Astrocyte (in vitro differentiated cells and primary cell): ENCODE data around the gene FAM98C. TPM values are rescaled to one million over a fixed set of nuclear protein-coding genes. Genes with fewer than 3 reads are reported as not detected.

Experiments used
- DNase-seq: peaks from one replicate; pipeline ENCODE4 v3.0.0-alpha.2; 2010; ENCODE audit warnings: low read depth
- FAIRE-seq: peaks from 2 replicates; lab custom pipeline; 2011; peaks lifted over from hg19 to GRCh38; lab: Jason Lieb, UNC
- H2AFZ ChIP-seq: 2 replicates; pipeline ENCODE4 v1.6.0; 2012; ENCODE audit warnings: low read depth, low read length, inconsistent platforms
- H3K27ac ChIP-seq: 2 replicates; pipeline ENCODE4 v1.5.1; 2011; ENCODE audit warnings: low read depth, low read length, inconsistent platforms
- H3K27me3 ChIP-seq: 2 replicates; pipeline ENCODE4 v1.6.0; 2011; ENCODE audit warnings: low read length, inconsistent platforms; ENCODE audit not compliant: insufficient read depth
- H3K36me3 ChIP-seq: 2 replicates; pipeline ENCODE4 v1.5.1; 2011; ENCODE audit warnings: low read length, inconsistent platforms; ENCODE audit not compliant: insufficient read depth
- H3K4me1 ChIP-seq: 2 replicates; pipeline ENCODE4 v1.5.1; 2011; ENCODE audit warnings: low read length, inconsistent platforms; ENCODE audit not compliant: insufficient read depth
- H3K4me2 ChIP-seq: 2 replicates; pipeline ENCODE4 v1.6.0; 2012; ENCODE audit warnings: low read length, inconsistent platforms
- H3K4me3 ChIP-seq: 2 replicates; pipeline ENCODE4 v1.5.1; 2011; ENCODE audit warnings: low read depth, mild to moderate bottlenecking, low read length, inconsistent platforms; ENCODE audit not compliant: insufficient read depth
- H3K79me2 ChIP-seq: 2 replicates; pipeline ENCODE4 v1.6.0; 2012; ENCODE audit warnings: mild to moderate bottlenecking, low read length, inconsistent platforms; ENCODE audit not compliant: insufficient read depth
- H3K9ac ChIP-seq: 2 replicates; pipeline ENCODE4 v1.6.0; 2012; ENCODE audit warnings: mild to moderate bottlenecking, low read length, inconsistent platforms
- H3K9me3 ChIP-seq: 2 replicates; pipeline ENCODE4 v1.5.1; 2012; ENCODE audit warnings: low read depth, mild to moderate bottlenecking, low read length, inconsistent platforms; ENCODE audit not compliant: insufficient read depth
- H4K20me1 ChIP-seq: 2 replicates; pipeline ENCODE4 v1.6.0; 2012; ENCODE audit warnings: low read length, inconsistent platforms; ENCODE audit not compliant: insufficient read depth
- H3K27ac Mint-ChIP-seq: one replicate; pipeline ENCODE4 v1.8.0; 2021; ENCODE audit warnings: mild to moderate bottlenecking, mixed read lengths; ENCODE audit not compliant: unreplicated experiment
- H3K27me3 Mint-ChIP-seq: one replicate; pipeline ENCODE4 v1.8.0; 2021; ENCODE audit warnings: low read depth, mixed read lengths; ENCODE audit not compliant: unreplicated experiment
- H3K36me3 Mint-ChIP-seq: one replicate; pipeline ENCODE4 v1.8.0; 2021; ENCODE audit warnings: low read depth, mixed read lengths; ENCODE audit not compliant: unreplicated experiment
- H3K4me1 Mint-ChIP-seq: one replicate; pipeline ENCODE4 v1.8.0; 2021; ENCODE audit warnings: low read depth, mixed read lengths; ENCODE audit not compliant: unreplicated experiment
- H3K4me3 Mint-ChIP-seq: one replicate; pipeline ENCODE4 v1.8.0; 2021; ENCODE audit warnings: mild to moderate bottlenecking, moderate library complexity, mixed read lengths; ENCODE audit not compliant: unreplicated experiment
- H3K9me3 Mint-ChIP-seq: one replicate; pipeline ENCODE4 v1.8.0; 2021; ENCODE audit warnings: mild to moderate bottlenecking, mixed read lengths; ENCODE audit not compliant: unreplicated experiment
- CTCF ChIP-seq: IDR thresholded peaks from 2 replicates; pipeline ENCODE4 v1.5.1; 2011; ENCODE audit warnings: low read depth, mild to moderate bottlenecking, inconsistent platforms, low read length, moderate library complexity; ENCODE audit not compliant: insufficient read depth
- EZH2 ChIP-seq: IDR thresholded peaks from 2 replicates; pipeline ENCODE4 v1.6.1; 2012; ENCODE audit warnings: mild to moderate bottlenecking, low read length, inconsistent platforms; ENCODE audit not compliant: insufficient read depth
- total RNA-seq: library from RNA; stranded (reverse); gene quantifications from 2 replicates; pipeline ENCODE4 v1.2.1, GENCODE V29; 2021

FAM98C gene
- total RNA-seq, 1 donor from 2014 or later: 15.0 TPM

- Mint-ChIP-seq H3K36me3 (no peaks in the 10 kb centered on the region), H3K27ac (no peak overlapping the region), H3K27me3 (peaks cover 18% of the 10 kb centered on the region), H3K4me3 (no peak overlapping the region), H3K9me3 (no peaks in the 10 kb centered on the region), H3K4me1 (no peaks in the 10 kb centered on the region)
- no peaks in the 10 kb centered on the region for H3K4me1 ChIP-seq
- no peaks in the 10 kb centered on the region for H3K79me2 ChIP-seq
- no peak overlapping the region for H2AFZ ChIP-seq
- no peaks in the 10 kb centered on the region for H3K36me3 ChIP-seq
- H3K27ac ChIP-seq: no peak overlapping the region
- H3K27me3 ChIP-seq: no peaks in the 10 kb centered on the region
- no peak for TF ChIP-seq EZH2
- TF ChIP-seq CTCF: no peak
- H3K4me2 ChIP-seq: no peak overlapping the region
- FAIRE-seq: no peak
- H3K4me3 ChIP-seq: no peak overlapping the region
- no peaks in the 10 kb centered on the region for H3K9me3 ChIP-seq
- H3K9ac ChIP-seq: no peak overlapping the region
- H4K20me1 ChIP-seq: no peaks in the 10 kb centered on the region
- DNase-seq: no peak
Observed at GRCh38 chr19:38457690-38458405, 55.0 kb downstream of the FAM98C start.

Other genes with a start within 250 kb of the FAM98C start
- gene DPF1, start 178.9 kb upstream of the FAM98C start, total RNA-seq: 4.0 and 4.5 TPM in 2 replicates
- 13.4 and 18.0 TPM in 2 replicates for gene PPP1R14A, start 146.7 kb upstream of the FAM98C start, total RNA-seq
- 119 and 171 TPM in 2 replicates for gene SPINT2, start 138.5 kb upstream of the FAM98C start, total RNA-seq
- 4.9 and 5.8 TPM in 2 replicates for gene C19orf33, start 98.8 kb upstream of the FAM98C start, total RNA-seq
- gene YIF1B, start 87.1 kb upstream of the FAM98C start, total RNA-seq: 81.3 and 85.7 TPM in 2 replicates
- 8.6 and 10.8 TPM in 2 replicates for gene KCNK6, start 83.2 kb upstream of the FAM98C start, total RNA-seq
- 2.2 and 6.4 TPM in 2 replicates for gene CATSPERG, start 67.3 kb upstream of the FAM98C start, total RNA-seq
- gene PSMD8, start 28.5 kb upstream of the FAM98C start, total RNA-seq: 215 and 218 TPM in 2 replicates
- 2.1 and 2.8 TPM in 2 replicates for gene GGN, start 15.1 kb upstream of the FAM98C start, total RNA-seq
- gene SPRED3, start 14.4 kb upstream of the FAM98C start, total RNA-seq: 17.3 and 19.0 TPM in 2 replicates
- not detected in 2 replicates for gene RASGRP4, start 23.1 kb downstream of the FAM98C start, total RNA-seq
- 0.05 and 0.32 TPM in 2 replicates for gene RYR1, start 30.6 kb downstream of the FAM98C start, total RNA-seq
- gene MAP4K1, start 214.9 kb downstream of the FAM98C start, total RNA-seq: 0.87 and 1.7 TPM in 2 replicates
- gene EIF3K, start 216.1 kb downstream of the FAM98C start, total RNA-seq: 222 and 229 TPM in 2 replicates
- 805 and 879 TPM in 2 replicates for gene ACTN4, start 244.6 kb downstream of the FAM98C start, total RNA-seq